Panc1 (cell line): Measurements from ENCODE around the gene SLC38A10. TPM values are rescaled to one million over a fixed set of nuclear protein-coding genes. Genes with fewer than 3 reads are reported as not detected.

ENCODE experiments used
- ATAC-seq: fragments of 200-7000 bp; cut with Tn5 transposase; 2 replicates; pipeline ENCODE4 v1.9.1; 2020; ENCODE audit warnings: mild to moderate bottlenecking, moderate library complexity
- BruUV-seq: library from RNA; stranded (reverse); fragments of 400-500 nt; replicated peaks from 2 replicates; lab custom pipeline; 2021; lab: Mats Ljungman, UMichigan
- CTCF ChIA-PET: fragments of 300-600 bp; sonication (Branson Sonifier 250); formaldehyde crosslinking; loops from one replicate; lab custom pipeline; 2022; ENCODE audit warnings: antibody characterized with exemption; lab: Charles Lee
- POLR2A ChIA-PET: fragments of 300-600 bp; sonication (Branson Sonifier 250); formaldehyde crosslinking; loops from one replicate; lab custom pipeline; 2022; ENCODE audit warnings: antibody characterized with exemption; lab: Charles Lee
- DNase-seq: peaks from one replicate; pipeline ENCODE4 v3.0.0-alpha.2; 2010; ENCODE audit warnings: low read depth, low spot score
- H3K27ac ChIP-seq: 2 replicates; pipeline ENCODE4 v1.5.1; 2011; ENCODE audit warnings: mild to moderate bottlenecking, low read length, inconsistent platforms
- H3K27me3 ChIP-seq: fragments of 200-500 bp; sonication (Bioruptor generic); 2 replicates; pipeline ENCODE4 v1.6.0; 2014; ENCODE audit warnings: low read length, inconsistent platforms; ENCODE audit not compliant: control insufficient read depth, insufficient read depth
- H3K36me3 ChIP-seq: fragments of 200-500 bp; sonication (Bioruptor generic); 2 replicates; pipeline ENCODE4 v1.5.1; 2014; ENCODE audit warnings: inconsistent platforms, mild to moderate bottlenecking, low read length, moderate library complexity; ENCODE audit not compliant: control insufficient read depth, insufficient read depth
- H3K4me1 ChIP-seq: 2 replicates; pipeline ENCODE4 v1.5.1; 2011; ENCODE audit warnings: inconsistent platforms, mild to moderate bottlenecking, low read length, moderate library complexity; ENCODE audit not compliant: control insufficient read depth, insufficient read depth
- H3K4me3 ChIP-seq, 2 experiments: 2 replicates each; pipeline ENCODE4 v1.5.1; 2011 to 2012; ENCODE audit warnings: low read depth in 2 of 2, low read length in 2 of 2, mild to moderate bottlenecking in 2 of 2, inconsistent platforms in 1 of 2, moderate library complexity in 1 of 2
- H3K9me3 ChIP-seq: fragments of 200-500 bp; sonication (Bioruptor generic); 2 replicates; pipeline ENCODE4 v1.5.1; 2014; ENCODE audit warnings: low read depth, mild to moderate bottlenecking, inconsistent platforms, low read length, moderate library complexity; ENCODE audit not compliant: control insufficient read depth, insufficient read depth
- POLR2AphosphoS5 ChIP-seq: IDR thresholded peaks from 2 replicates; pipeline ENCODE4 v1.6.1; 2012; ENCODE audit warnings: mild to moderate bottlenecking, low read depth, low read length, moderate library complexity
- REST ChIP-seq, 2 experiments: IDR thresholded peaks; 2 replicates each; pipeline ENCODE4 v1.6.1; 2011 to 2012; ENCODE audit warnings: low read depth in 2 of 2, control low read depth in 1 of 2, low read length in 1 of 2, mild to moderate bottlenecking in 1 of 2, moderate library complexity in 1 of 2; ENCODE audit not compliant: insufficient read depth in 1 of 2
- SIN3A ChIP-seq: IDR thresholded peaks from 2 replicates; pipeline ENCODE4 v1.6.1; 2012; ENCODE audit warnings: low read depth, mild to moderate bottlenecking, low read length, moderate library complexity, borderline replicate concordance; ENCODE audit not compliant: insufficient read depth
- TCF7L2 ChIP-seq: IDR thresholded peaks from 2 replicates; pipeline ENCODE4 v1.6.1; 2011; ENCODE audit warnings: mild to moderate bottlenecking, low read depth, low read length, inconsistent platforms
- in situ Hi-C: cut with HindIII; loops from 2 replicates; pipeline ENCODE4 v1.10.0; 2016; ENCODE audit warnings: low sequenced_read_pairs, low pct_unique_long_range_greater_than_20kb
- intact Hi-C: fragments of 100-400 bp; cut with micrococcal nuclease; formaldehyde crosslinking; loops from one replicate; pipeline ENCODE4 v1.10.0; 2022; ENCODE audit not compliant: unreplicated experiment
- total RNA-seq: library from RNA; stranded (reverse); gene quantifications from one replicate; pipeline ENCODE4 v1.2.1, GENCODE V29; 2021; ENCODE audit not compliant: unreplicated experiment
- TF ChIP-seq, protein P1 (sequence below): fragments of 450-650 bp; IDR thresholded peaks from 2 replicates; pipeline ENCODE4 v1.5.1; 2017; ENCODE audit warnings: mild to moderate bottlenecking

The SLC38A10 gene
- total RNA-seq, 1 experiment from 2014 or later: 188 TPM

GRCh38 chr17:81304196-81305015 lies 9.3 kb upstream of the SLC38A10 start:
- ChIA-PET POLR2A (no interaction called here), CTCF (no interaction called here)
- no peaks in the 10 kb centered on the region for H3K9me3 ChIP-seq
- TF ChIP-seq TCF7L2 (no peak), POLR2AphosphoS5 (no peak), REST (IDR thresholded peaks at IDR 0.05; ENCODE audit: insufficient read depth in 1 of 2, low read depth in 2 of 2, low read length in 1 of 2) (no peak), SIN3A (no peak)
- TF ChIP-seq, protein P1, sequence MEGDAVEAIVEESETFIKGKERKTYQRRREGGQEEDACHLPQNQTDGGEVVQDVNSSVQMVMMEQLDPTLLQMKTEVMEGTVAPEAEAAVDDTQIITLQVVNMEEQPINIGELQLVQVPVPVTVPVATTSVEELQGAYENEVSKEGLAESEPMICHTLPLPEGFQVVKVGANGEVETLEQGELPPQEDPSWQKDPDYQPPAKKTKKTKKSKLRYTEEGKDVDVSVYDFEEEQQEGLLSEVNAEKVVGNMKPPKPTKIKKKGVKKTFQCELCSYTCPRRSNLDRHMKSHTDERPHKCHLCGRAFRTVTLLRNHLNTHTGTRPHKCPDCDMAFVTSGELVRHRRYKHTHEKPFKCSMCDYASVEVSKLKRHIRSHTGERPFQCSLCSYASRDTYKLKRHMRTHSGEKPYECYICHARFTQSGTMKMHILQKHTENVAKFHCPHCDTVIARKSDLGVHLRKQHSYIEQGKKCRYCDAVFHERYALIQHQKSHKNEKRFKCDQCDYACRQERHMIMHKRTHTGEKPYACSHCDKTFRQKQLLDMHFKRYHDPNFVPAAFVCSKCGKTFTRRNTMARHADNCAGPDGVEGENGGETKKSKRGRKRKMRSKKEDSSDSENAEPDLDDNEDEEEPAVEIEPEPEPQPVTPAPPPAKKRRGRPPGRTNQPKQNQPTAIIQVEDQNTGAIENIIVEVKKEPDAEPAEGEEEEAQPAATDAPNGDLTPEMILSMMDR: no peak
- in situ Hi-C loops (no loop called here), intact Hi-C loops (no loop called here)
- BruUV-seq: no TSS peak
- H3K4me1 ChIP-seq: peaks cover 20% of the 10 kb centered on the region
- H3K4me3 ChIP-seq: no peak overlapping the region
- H3K36me3 ChIP-seq: no peaks in the 10 kb centered on the region
- H3K27me3 ChIP-seq: no peaks in the 10 kb centered on the region
- no peak for DNase-seq
- no peak for ATAC-seq
- no peak overlapping the region for H3K27ac ChIP-seq

- ATAC-seq: no peak
- Histone ChIP-seq H3K27ac (no peak overlapping the region), H3K4me1 (peaks cover 14% of the 10 kb centered on the region), H3K36me3 (no peaks in the 10 kb centered on the region), H3K4me3 (no peak overlapping the region), H3K27me3 (no peaks in the 10 kb centered on the region), H3K9me3 (no peaks in the 10 kb centered on the region)
- DNase-seq: no peak
- BruUV-seq: no TSS peak
- TF ChIP-seq, protein P1: no peak
- TF ChIP-seq SIN3A (no peak), TCF7L2 (no peak), POLR2AphosphoS5 (no peak), REST (IDR thresholded peaks at IDR 0.05; ENCODE audit: insufficient read depth in 1 of 2, low read depth in 2 of 2, low read length in 1 of 2) (no peak)
- CTCF ChIA-PET: interaction anchor here (0.5 kb wide), 1 partner anchor 182 kb away, joined by 4 read pairs; no protein-coding TSS in a partner anchor
- in situ Hi-C loops: no loop called here
- intact Hi-C loops: no loop called here
- POLR2A ChIA-PET: interaction anchor here (1.1 kb wide), 1 partner anchor 26 kb away, joined by 3 read pairs; no protein-coding TSS in a partner anchor
Observed at GRCh38 chr17:81303385-81303784, 8.3 kb upstream of the SLC38A10 start.
